GM19468 (cell line): Measurements from ENCODE around the gene STK11.

ENCODE experiments used
- ATAC-seq: cut with Tn5 transposase; IDR thresholded peaks from one replicate; pipeline ENCODE4 v1.9.1; 2021; ENCODE audit warnings: mild to moderate bottlenecking, moderate library complexity, moderate number of reproducible peaks; ENCODE audit not compliant: unreplicated experiment; ENCODE audit errors: extremely low read depth

Gene STK11

GRCh38 chr19:1257475-1258162, 52.0 kb downstream of the STK11 start:
- no peak for ATAC-seq

GRCh38 chr19:1258163-1258492, 52.5 kb downstream of the STK11 start:
- ATAC-seq = no peak

- ATAC-seq = no peak
Observed at GRCh38 chr19:1258707-1259205, 53.2 kb downstream of the STK11 start.

GRCh38 chr19:1259206-1259875, 53.8 kb downstream of the STK11 start:
- ATAC-seq = no peak

- no peak for ATAC-seq
Observed at GRCh38 chr19:1259876-1260748, 54.5 kb downstream of the STK11 start.

- ATAC-seq = peak; percentile 61
Observed at GRCh38 chr19:1260749-1261537, 55.4 kb downstream of the STK11 start.

GRCh38 chr19:1261538-1261797, 55.9 kb downstream of the STK11 start:
- ATAC-seq = no peak

- no peak for ATAC-seq
Observed at GRCh38 chr19:1261798-1262622, 56.4 kb downstream of the STK11 start.

GRCh38 chr19:1262623-1263123, 57.1 kb downstream of the STK11 start:
- no peak for ATAC-seq

GRCh38 chr19:1263188-1263587, 57.6 kb downstream of the STK11 start:
- no peak for ATAC-seq

GRCh38 chr19:1264801-1265614, 59.4 kb downstream of the STK11 start:
- ATAC-seq = no peak

GRCh38 chr19:1265615-1266128, 60.1 kb downstream of the STK11 start:
- no peak for ATAC-seq

- ATAC-seq = no peak
Observed at GRCh38 chr19:1266129-1266915, 60.7 kb downstream of the STK11 start.

- no peak for ATAC-seq
Observed at GRCh38 chr19:1266916-1267476, 61.4 kb downstream of the STK11 start.

GRCh38 chr19:1267477-1268225, 62.1 kb downstream of the STK11 start:
- ATAC-seq = no peak

GRCh38 chr19:1268226-1269064, 62.9 kb downstream of the STK11 start:
- no peak for ATAC-seq
